ENCODE data around the gene SNF8. TPM values are rescaled to one million over a fixed set of nuclear protein-coding genes. Genes with fewer than 3 reads are reported as not detected.

SNF8 gene
- 129 and 139 TPM in 2 replicates for total RNA-seq (2021)
- long read RNA-seq, transcript SNF8-202 (8 exons, 2,319 nt): major isoform, 21 of 29 reads
- long read RNA-seq, partial matches to known transcripts: 0 of 29 reads
- long read RNA-seq, other reads (novel, unspliced or antisense): 2 of 29 reads

GRCh38 chr17:48944515-48945260 is at the start of gene SNF8:
Gene SNF8 (minus strand): TSS chr17:48944842. CDS start chr17:48944734, 108 bp downstream.
- no peak within 1 kb of the TSS for H3K23ac ChIP-seq (ENCODE audit: insufficient read length, low read depth, low read length)
- peak; percentile 98 for DNase-seq
- H2BK120ac ChIP-seq (ENCODE audit: low read depth, low read length, poor library complexity, severe bottlenecking): no peak within 1 kb of the TSS
- Mint-ChIP-seq H3K4me3 (peak within 1 kb of the TSS; percentile 91 to 95), H3K27ac (peak within 1 kb of the TSS; percentile 97 to 98 (median 98)), H3K9me3 (no peaks in the 10 kb centered on the region), H3K27me3 (ENCODE audit: low read depth) (no peaks in the 10 kb centered on the region; the same call in 1 of the 2 replicates), H3K4me1 (peaks cover 5 to 11% of the 10 kb centered on the region in 2 experiments), H3K36me3 (ENCODE audit: insufficient read depth in 1 of 3, low read depth in 3 of 3) (peaks cover 7 to 34% (median 23%) of the 10 kb centered on the region in 3 experiments)
- H2BK20ac ChIP-seq (ENCODE audit: low read depth, low read length, poor library complexity, severe bottlenecking): no peak within 1 kb of the TSS
- H2BK5ac ChIP-seq (ENCODE audit: insufficient read length, low read length): peak within 1 kb of the TSS; percentile 17
- peaks cover 5% of the 10 kb centered on the region for H3K23me2 ChIP-seq (ENCODE audit: insufficient read length, low read depth, low read length, poor library complexity, severe bottlenecking)
- H4K20me1 ChIP-seq (ENCODE audit: control insufficient read depth, insufficient read depth, insufficient read length): no peaks in the 10 kb centered on the region
- peak within 1 kb of the TSS; percentile 95 for H4K5ac ChIP-seq (ENCODE audit: insufficient read length, low read depth, low read length)
- H3K4me1 ChIP-seq (ENCODE audit: insufficient read depth, low read length): no peaks in the 10 kb centered on the region
- H3K79me2 ChIP-seq (ENCODE audit: insufficient read depth, low read length): no peaks in the 10 kb centered on the region
- H3K27me3 ChIP-seq (ENCODE audit: insufficient read depth, low read length): no peaks in the 10 kb centered on the region
- H2BK15ac ChIP-seq (ENCODE audit: low read depth, low read length): no peak within 1 kb of the TSS
- no peak within 1 kb of the TSS for H4K8ac ChIP-seq (replicated peaks; ENCODE audit: insufficient read length, low read depth, low read length)
- H3K4me2 ChIP-seq (ENCODE audit: insufficient read depth, insufficient read length, low read length): peak within 1 kb of the TSS; percentile 69
- no peak within 1 kb of the TSS for H2AFZ ChIP-seq (ENCODE audit: low read length)
- H3T11ph ChIP-seq (ENCODE audit: low read length): no peak within 1 kb of the TSS
- H4K91ac ChIP-seq (ENCODE audit: insufficient read length, low read depth, low read length): no peak within 1 kb of the TSS
- H3K18ac ChIP-seq (ENCODE audit: insufficient read length, low read depth, low read length): peak within 1 kb of the TSS; percentile 95
- H3K9ac ChIP-seq (ENCODE audit: extremely low read depth, insufficient read length, low read length): peak within 1 kb of the TSS; percentile 90
- H3K14ac ChIP-seq (ENCODE audit: insufficient read depth, low read length): peak within 1 kb of the TSS; percentile 94
- H3K79me1 ChIP-seq (ENCODE audit: insufficient read depth, low read depth, low read length, poor library complexity, severe bottlenecking): peaks cover 13% of the 10 kb centered on the region
- TF ChIP-seq CTCF (conservative IDR thresholded peaks at IDR 0.05): no peak
- no peaks in the 10 kb centered on the region for H3K9me3 ChIP-seq (ENCODE audit: control insufficient read depth, low read depth, low read length)
- no CpG with 5 or more reads among the region's 55 CpGs for WGBS (ENCODE audit: extremely low coverage, insufficient read length, low lambda C conversion rate)
- H3K4ac ChIP-seq (ENCODE audit: low read depth, low read length): no peak within 1 kb of the TSS; the same call in 1 of the 2 replicates
- H2AK5ac ChIP-seq (ENCODE audit: insufficient read length, low read length): no peak within 1 kb of the TSS
- no peak within 1 kb of the TSS for H3K56ac ChIP-seq (ENCODE audit: insufficient read length, low read depth, low read length)
- no peak within 1 kb of the TSS for H2BK12ac ChIP-seq (ENCODE audit: insufficient read length, low read depth, low read length)
- H3K27ac ChIP-seq (ENCODE audit: insufficient read length, low read depth, low read length): peak within 1 kb of the TSS; percentile 92
